Vagina (tissue), 2 donors: ENCODE data around the gene SNED1. TPM values are rescaled to one million over a fixed set of nuclear protein-coding genes. Genes with fewer than 3 reads are reported as not detected.

Source experiments
- DNase-seq, 2 donors: peaks; one replicate each; pipeline ENCODE4 v3.0.0-alpha.2; 2017; ENCODE audit errors: extremely low spot score in 2 of 2
- H3K27ac ChIP-seq: fragments of 200-600 bp; sonication (generic); one replicate; pipeline ENCODE4 v1.5.1; 2019
- H3K27me3 ChIP-seq: fragments of 200-600 bp; sonication (generic); one replicate; pipeline ENCODE4 v1.5.1; 2019
- H3K36me3 ChIP-seq, 2 donors: fragments of 200-600 bp; sonication (generic); one replicate each; pipeline ENCODE4 v1.5.1; 2017 to 2019
- H3K4me1 ChIP-seq: fragments of 200-600 bp; sonication (generic); one replicate; pipeline ENCODE4 v1.5.1; 2019
- H3K4me3 ChIP-seq, 2 donors: fragments of 200-600 bp; sonication (generic); 1 replicate in 1 of 2; 2 replicates in 1 of 2; pipeline ENCODE4 v1.5.1; 2016 to 2019
- H3K9me3 ChIP-seq: fragments of 200-600 bp; sonication (generic); one replicate; pipeline ENCODE4 v1.5.1; 2019
- CTCF ChIP-seq, 3 experiments: fragments of 450-650 bp in 2 of 3; fragments of 200-600 bp in 1 of 3; sonication (generic) in 1 of 3; IDR thresholded peaks; one replicate each; pipeline ENCODE4 v1.5.1; 2017 to 2019; ENCODE audit warnings: antibody characterized with exemption in 3 of 3, mild to moderate bottlenecking in 2 of 3, moderate library complexity in 2 of 3
- POLR2A ChIP-seq, 2 donors: fragments of 450-650 bp; IDR thresholded peaks; one replicate each; pipeline ENCODE4 v1.6.1; 2017; ENCODE audit warnings: antibody characterized with exemption in 2 of 2, mild to moderate bottlenecking in 2 of 2, moderate library complexity in 2 of 2
- POLR2AphosphoS5 ChIP-seq, 2 donors: sonication (generic); formaldehyde crosslinking; IDR thresholded peaks; one replicate each; pipeline ENCODE4 v1.9.0; 2017; ENCODE audit warnings: antibody characterized with exemption in 2 of 2, mild to moderate bottlenecking in 2 of 2, low read depth in 1 of 2; ENCODE audit not compliant: insufficient read depth in 1 of 2
- intact Hi-C: fragments of 100-400 bp; cut with DNase I; formaldehyde crosslinking; loops from one replicate; pipeline ENCODE4 v1.15.1; 2023
- total RNA-seq: library from RNA; depleted of rRNA; stranded (reverse); fragments of >200 nt; gene quantifications from one replicate; pipeline ENCODE4 v1.2.3, GENCODE V29; 2016

SNED1 gene
- total RNA-seq, 1 donor from 2014 or later: 55.5 TPM

DNA sequence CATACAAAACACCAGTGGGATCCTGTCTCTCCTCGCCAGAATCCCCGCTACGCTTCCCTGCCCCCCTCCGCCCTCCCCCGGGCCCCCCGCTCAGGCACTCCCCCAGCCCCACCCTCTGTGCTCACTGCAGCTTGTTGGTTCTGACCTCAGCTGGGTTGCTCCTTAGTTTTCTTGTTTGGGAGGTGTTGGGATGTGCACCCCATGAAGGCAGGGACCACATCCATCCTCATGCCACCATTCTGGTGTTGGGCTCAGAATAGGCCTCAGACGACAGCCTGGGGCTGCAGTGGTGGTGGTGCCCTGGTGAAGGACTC lies 4.6 kb downstream of the SNED1 start:
- Histone ChIP-seq H3K4me3 (no peak overlapping the region), H3K27me3 (no peaks in the 10 kb centered on the region), H3K4me1 (peaks cover 31% of the 10 kb centered on the region), H3K27ac (no peak overlapping the region), H3K36me3 (peaks cover 0 to 19% of the 10 kb centered on the region in 2 donors), H3K9me3 (peaks cover 11% of the 10 kb centered on the region)
- intact Hi-C loops: no loop called here
- TF ChIP-seq POLR2A (IDR thresholded peaks at IDR 0.05) (no peak), POLR2AphosphoS5 (IDR thresholded peaks at IDR 0.05; ENCODE audit: insufficient read depth in 1 of 2, low read depth in 1 of 2) (no peak), CTCF (IDR thresholded peaks at IDR 0.05) (no peak)
- DNase-seq: peak; percentile 29 to 93

DNA sequence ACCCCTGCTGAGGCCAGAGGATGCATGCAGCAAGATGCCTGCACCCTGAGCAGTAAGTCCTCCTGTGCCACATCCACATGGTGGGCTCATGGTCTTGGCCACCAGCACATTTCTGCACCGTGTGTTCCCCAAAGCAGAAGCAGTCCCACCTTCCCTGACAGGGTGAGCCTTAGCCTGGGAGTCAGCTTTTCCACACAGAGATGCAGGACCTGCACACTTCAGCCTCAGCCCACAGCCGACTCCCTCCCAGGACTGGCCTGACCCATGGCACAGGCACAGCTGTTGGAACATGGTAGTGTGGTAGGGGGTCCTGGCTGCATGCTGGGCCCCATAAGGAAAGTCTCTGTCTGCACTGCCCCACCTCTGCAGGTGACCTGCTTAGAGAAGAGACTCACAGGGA lies 5.0 kb downstream of the SNED1 start:
- intact Hi-C loops: no loop called here
- Histone ChIP-seq H3K27me3 (no peaks in the 10 kb centered on the region), H3K27ac (no peak overlapping the region), H3K4me3 (no peak overlapping the region), H3K4me1 (peaks cover 32% of the 10 kb centered on the region), H3K36me3 (peaks cover 0 to 19% of the 10 kb centered on the region in 2 donors), H3K9me3 (peaks cover 11% of the 10 kb centered on the region)
- DNase-seq: peak in 1 of 2 donors; percentile 31
- TF ChIP-seq POLR2AphosphoS5 (IDR thresholded peaks at IDR 0.05; ENCODE audit: insufficient read depth in 1 of 2, low read depth in 1 of 2) (no peak), CTCF (IDR thresholded peaks at IDR 0.05) (no peak), POLR2A (IDR thresholded peaks at IDR 0.05) (no peak)

GRCh38 chr2:241003830-241004564 lies 5.6 kb downstream of the SNED1 start:
- no peak overlapping the region for H3K4me3 ChIP-seq
- no peak for TF ChIP-seq POLR2AphosphoS5 (IDR thresholded peaks at IDR 0.05; ENCODE audit: insufficient read depth in 1 of 2, low read depth in 1 of 2)
- TF ChIP-seq CTCF (IDR thresholded peaks at IDR 0.05): no peak
- no peak for TF ChIP-seq POLR2A (IDR thresholded peaks at IDR 0.05)
- intact Hi-C loops: no loop called here
- peak in 1 of 2 donors; percentile 72 for DNase-seq
- no peaks in the 10 kb centered on the region for H3K27me3 ChIP-seq
- peaks cover 38% of the 10 kb centered on the region for H3K4me1 ChIP-seq
- H3K9me3 ChIP-seq: peaks cover 11% of the 10 kb centered on the region
- H3K36me3 ChIP-seq: peaks cover 0 to 19% of the 10 kb centered on the region in 2 donors
- no peak overlapping the region for H3K27ac ChIP-seq

- H3K27ac ChIP-seq: no peak overlapping the region
- H3K36me3 ChIP-seq: peaks cover 0 to 19% of the 10 kb centered on the region in 2 donors
- DNase-seq: no peak
- H3K4me1 ChIP-seq: peaks cover 39% of the 10 kb centered on the region
- intact Hi-C loops: no loop called here
- H3K27me3 ChIP-seq: no peaks in the 10 kb centered on the region
- no peak overlapping the region for H3K4me3 ChIP-seq
- no peak for TF ChIP-seq POLR2AphosphoS5 (IDR thresholded peaks at IDR 0.05; ENCODE audit: insufficient read depth in 1 of 2, low read depth in 1 of 2)
- TF ChIP-seq POLR2A (IDR thresholded peaks at IDR 0.05): no peak
- TF ChIP-seq CTCF (IDR thresholded peaks at IDR 0.05): no peak
- peaks cover 11% of the 10 kb centered on the region for H3K9me3 ChIP-seq
Measured at GRCh38 chr2:241005569-241005968, 7.2 kb downstream of the SNED1 start.

GRCh38 chr2:241006412-241006811 lies 8.0 kb downstream of the SNED1 start:
- Histone ChIP-seq H3K27ac (no peak overlapping the region), H3K4me1 (peaks cover 39% of the 10 kb centered on the region), H3K27me3 (no peaks in the 10 kb centered on the region), H3K9me3 (peaks cover 11% of the 10 kb centered on the region), H3K36me3 (peaks cover 0 to 19% of the 10 kb centered on the region in 2 donors), H3K4me3 (no peak overlapping the region)
- TF ChIP-seq CTCF (IDR thresholded peaks at IDR 0.05) (no peak), POLR2AphosphoS5 (IDR thresholded peaks at IDR 0.05; ENCODE audit: insufficient read depth in 1 of 2, low read depth in 1 of 2) (no peak), POLR2A (IDR thresholded peaks at IDR 0.05) (no peak)
- DNase-seq: no peak
- intact Hi-C loops: no loop called here
